NCI-H146 treated with DMSO at 0.1 percent for 48 hours (cell line): ENCODE measurements around the gene CNIH3.
"Not testable (repeated sequence)": the region's sequence is repeated elsewhere in the genome, so short reads cannot be mapped to it uniquely, and the experiment has no call there.

Experiments
- DNase-seq: peaks from one replicate; lab custom pipeline; 2025; ENCODE audit not compliant: unreplicated experiment; lab: John Stamatoyannopoulos, UW

The CNIH3 gene

GRCh38 chr1:224684979-224685425, 68.9 kb downstream of the CNIH3 start:
- no peak for DNase-seq

- not testable (repeated sequence) for DNase-seq
Observed at GRCh38 chr1:224686140-224686539, 70.0 kb downstream of the CNIH3 start.

- DNase-seq = no peak
Observed at GRCh38 chr1:224687465-224687864, 71.3 kb downstream of the CNIH3 start.

- DNase-seq = no peak
Observed at GRCh38 chr1:224689374-224689773, 73.3 kb downstream of the CNIH3 start.

GRCh38 chr1:224690576-224690975, 74.5 kb downstream of the CNIH3 start:
- DNase-seq = no peak

- no peak for DNase-seq
Observed at GRCh38 chr1:224691148-224691925, 75.2 kb downstream of the CNIH3 start.

GRCh38 chr1:224694969-224695368, 78.9 kb downstream of the CNIH3 start:
- DNase-seq = no peak

- DNase-seq = no peak
Observed at GRCh38 chr1:224696021-224696420, 79.9 kb downstream of the CNIH3 start.

- no peak for DNase-seq
Observed at GRCh38 chr1:224696891-224697765, 81.0 kb downstream of the CNIH3 start.

GRCh38 chr1:224698015-224698451, 81.9 kb downstream of the CNIH3 start:
- DNase-seq = no peak

GRCh38 chr1:224700918-224701531, 84.9 kb downstream of the CNIH3 start:
- DNase-seq = no peak

GRCh38 chr1:224703702-224704101, 87.6 kb downstream of the CNIH3 start:
- DNase-seq = peak; percentile 28

GRCh38 chr1:224704107-224704735, 88.1 kb downstream of the CNIH3 start:
- DNase-seq = no peak

GRCh38 chr1:224705578-224705977, 89.5 kb downstream of the CNIH3 start:
- DNase-seq = no peak

- DNase-seq = no peak
Observed at GRCh38 chr1:224707843-224708725, 92.0 kb downstream of the CNIH3 start.

- no peak for DNase-seq
Observed at GRCh38 chr1:224710196-224710595, 94.1 kb downstream of the CNIH3 start.

GRCh38 chr1:224711231-224711756, 95.2 kb downstream of the CNIH3 start:
- DNase-seq = not testable (repeated sequence)

GRCh38 chr1:224711876-224712275, 95.8 kb downstream of the CNIH3 start:
- no peak for DNase-seq

- no peak for DNase-seq
Observed at GRCh38 chr1:224713228-224713627, 97.1 kb downstream of the CNIH3 start.

GRCh38 chr1:224714553-224714952, 98.4 kb downstream of the CNIH3 start:
- DNase-seq = no peak
